Ovary (tissue), 9 donors: Measurements from ENCODE around the gene KRTAP10-12. TPM values are rescaled to one million over a fixed set of nuclear protein-coding genes. Genes with fewer than 3 reads are reported as not detected.

Experiments used
- DNase-seq, 5 donors: peaks; one replicate each; pipeline ENCODE4 v3.0.0-alpha.2; 2019 to 2020
- H3K27ac ChIP-seq, 2 donors: fragments of 200-600 bp; one replicate each; pipeline versions ENCODE4 v1.5.1 to v1.8.0; 2019 to 2022
- H3K27me3 ChIP-seq: fragments of 200-600 bp; one replicate; pipeline ENCODE4 v1.8.0; 2022
- H3K36me3 ChIP-seq: fragments of 200-600 bp; sonication (generic); one replicate; pipeline ENCODE4 v1.5.1; 2019
- H3K4me1 ChIP-seq: one replicate; pipeline ENCODE4 v1.8.1; 2013; ENCODE audit warnings: mild to moderate bottlenecking, moderate library complexity; ENCODE audit not compliant: insufficient read depth
- H3K4me3 ChIP-seq: fragments of 200-600 bp; sonication (generic); one replicate; pipeline ENCODE4 v1.5.1; 2017
- H3K9me3 ChIP-seq, 2 donors: fragments of 200-600 bp in 1 of 2; sonication (generic) in 1 of 2; one replicate each; pipeline versions ENCODE4 v1.5.1 to v1.8.1; 2013 to 2019; ENCODE audit warnings: mild to moderate bottlenecking in 1 of 2, moderate library complexity in 1 of 2
- CTCF ChIP-seq, 3 donors: fragments of 450-650 bp in 2 of 3; fragments of 200-600 bp in 1 of 3; IDR thresholded peaks; one replicate each; pipeline versions ENCODE4 v1.5.1 to v1.8.0; 2016 to 2022; ENCODE audit warnings: antibody characterized with exemption in 3 of 3, mild to moderate bottlenecking in 1 of 3
- EP300 ChIP-seq: sonication (generic); formaldehyde crosslinking; IDR thresholded peaks from one replicate; pipeline ENCODE4 v1.6.1; 2017; ENCODE audit warnings: antibody characterized with exemption
- POLR2A ChIP-seq: fragments of 450-650 bp; IDR thresholded peaks from one replicate; pipeline ENCODE4 v1.6.1; 2017; ENCODE audit warnings: antibody characterized with exemption, mild to moderate bottlenecking, moderate library complexity
- WGBS, 3 donors: extraction: QIAGEN DNeasy Blood & Tissue Kit in 1 of 3; methylation state at CpG; one replicate each; pipeline versions ENCODE4 v1.1.5 to v1.1.7; 2013 to 2017; 5-methylcytosine and 5-hydroxymethylcytosine counted together
- intact Hi-C, 4 donors: fragments of 100-400 bp; cut with DNase I; formaldehyde crosslinking; loops; one replicate each; pipeline versions ENCODE4 v1.11.0 to v1.15.1; 2022 to 2023
- polyA plus RNA-seq, 2 donors: library from polyadenylated mRNA; stranded (reverse); fragments of 200-250 nt in 1 of 2; fragments of 350-450 nt in 1 of 2; fragmentation: Illumina TruSeq in 1 of 2; extraction: RNeasy Lipid Tissue Mini Kit (QIAGEN cat#74804) in 1 of 2; gene quantifications; one replicate each; pipeline ENCODE4 v1.2.3, GENCODE V29; 2013 to 2014
- total RNA-seq, 7 donors: library from RNA; depleted of rRNA in 2 of 7; stranded (reverse); fragments of >200 nt in 2 of 7; fragmentation: NEBNext Ultra II Directional in 3 of 7; extraction: Animal tissue kit (Norgen Biotek cat#: 25700) in 3 of 7; gene quantifications; one replicate each; pipeline versions ENCODE4 v1.1.0 to v1.2.4, GENCODE V29; 2016 to 2023
- donor health status: DM: no; HTN: no; CAD: no; lungs with moderate emphysema.
- donor health status: DM: no; HTN: no; CAD: no.
- donor health status: Bipolar disorder and iron deficiency.
- donor health status: DM: yes; HTN: yes; CAD: no.
- donor health status: DM: no; HTN: no; CAD: no.
- donor health status: DM: yes; HTN: yes; CAD: no.

KRTAP10-12 gene
- total and polyA plus RNA-seq, 9 donors = not detected

- H3K9me3 ChIP-seq = peaks cover 0 to 11% of the 10 kb centered on the region in 2 donors
- H3K4me3 ChIP-seq = no peak overlapping the region
- TF ChIP-seq POLR2A (no peak), CTCF (IDR thresholded peaks at IDR 0.05) (no peak), EP300 (no peak)
- no peaks in the 10 kb centered on the region for H3K36me3 ChIP-seq
- no peaks in the 10 kb centered on the region for H3K27me3 ChIP-seq
- no peak overlapping the region for H3K27ac ChIP-seq
- 89 to 94% (median 93%) methylated on average over 17 of the region's 17 CpGs for WGBS, 3 donors
- no peak for DNase-seq
- intact Hi-C loops = no loop called here
- no peaks in the 10 kb centered on the region for H3K4me1 ChIP-seq
Observed at GRCh38 chr21:44734841-44735240, 37.9 kb downstream of the KRTAP10-12 start.

GRCh38 chr21:44735821-44736220 lies 38.8 kb downstream of the KRTAP10-12 start:
- no peak overlapping the region for H3K4me3 ChIP-seq
- intact Hi-C loops = no loop called here
- DNase-seq = no peak
- no peaks in the 10 kb centered on the region for H3K4me1 ChIP-seq
- WGBS, 3 donors = 75 to 84% (median 78%) methylated on average over 6 of the region's 6 CpGs
- no peaks in the 10 kb centered on the region for H3K36me3 ChIP-seq
- no peak overlapping the region for H3K27ac ChIP-seq
- H3K27me3 ChIP-seq = no peaks in the 10 kb centered on the region
- TF ChIP-seq EP300 (no peak), CTCF (IDR thresholded peaks at IDR 0.05) (no peak), POLR2A (no peak)
- peaks cover 0 to 11% of the 10 kb centered on the region in 2 donors for H3K9me3 ChIP-seq

- no peaks in the 10 kb centered on the region for H3K27me3 ChIP-seq
- H3K4me3 ChIP-seq = no peak overlapping the region
- DNase-seq = no peak
- H3K36me3 ChIP-seq = no peaks in the 10 kb centered on the region
- WGBS, 3 donors = 89% methylated on average over 8 of the region's 8 CpGs
- no peaks in the 10 kb centered on the region for H3K4me1 ChIP-seq
- H3K27ac ChIP-seq = no peak overlapping the region
- peaks cover 0 to 11% of the 10 kb centered on the region in 2 donors for H3K9me3 ChIP-seq
- intact Hi-C loops = no loop called here
- no peak for TF ChIP-seq CTCF (IDR thresholded peaks at IDR 0.05)
- no peak for TF ChIP-seq EP300
- no peak for TF ChIP-seq POLR2A
Observed at GRCh38 chr21:44736291-44737004, 39.5 kb downstream of the KRTAP10-12 start.

- intact Hi-C loops = no loop called here
- TF ChIP-seq CTCF (IDR thresholded peaks at IDR 0.05) (no peak), POLR2A (no peak), EP300 (no peak)
- H3K27ac ChIP-seq = no peak overlapping the region
- no peak overlapping the region for H3K4me3 ChIP-seq
- H3K36me3 ChIP-seq = no peaks in the 10 kb centered on the region
- no peak for DNase-seq
- WGBS, 3 donors = 63 to 70% (median 69%) methylated on average over 3 of the region's 3 CpGs
- peaks cover 0 to 11% of the 10 kb centered on the region in 2 donors for H3K9me3 ChIP-seq
- no peaks in the 10 kb centered on the region for H3K27me3 ChIP-seq
- H3K4me1 ChIP-seq = no peaks in the 10 kb centered on the region
Observed at GRCh38 chr21:44737706-44738354, 40.9 kb downstream of the KRTAP10-12 start.
